HG02943 (cell line): Measurements from ENCODE around the gene BRD2.
A peak's percentile ranks its signal among the peaks of the same experiment; 100 is the strongest.

Experiments used
- ATAC-seq: cut with Tn5 transposase; IDR thresholded peaks from one replicate; pipeline ENCODE4 v1.9.1; 2021; ENCODE audit warnings: mild to moderate bottlenecking, low read depth, moderate library complexity; ENCODE audit not compliant: unreplicated experiment

The BRD2 gene

DNA sequence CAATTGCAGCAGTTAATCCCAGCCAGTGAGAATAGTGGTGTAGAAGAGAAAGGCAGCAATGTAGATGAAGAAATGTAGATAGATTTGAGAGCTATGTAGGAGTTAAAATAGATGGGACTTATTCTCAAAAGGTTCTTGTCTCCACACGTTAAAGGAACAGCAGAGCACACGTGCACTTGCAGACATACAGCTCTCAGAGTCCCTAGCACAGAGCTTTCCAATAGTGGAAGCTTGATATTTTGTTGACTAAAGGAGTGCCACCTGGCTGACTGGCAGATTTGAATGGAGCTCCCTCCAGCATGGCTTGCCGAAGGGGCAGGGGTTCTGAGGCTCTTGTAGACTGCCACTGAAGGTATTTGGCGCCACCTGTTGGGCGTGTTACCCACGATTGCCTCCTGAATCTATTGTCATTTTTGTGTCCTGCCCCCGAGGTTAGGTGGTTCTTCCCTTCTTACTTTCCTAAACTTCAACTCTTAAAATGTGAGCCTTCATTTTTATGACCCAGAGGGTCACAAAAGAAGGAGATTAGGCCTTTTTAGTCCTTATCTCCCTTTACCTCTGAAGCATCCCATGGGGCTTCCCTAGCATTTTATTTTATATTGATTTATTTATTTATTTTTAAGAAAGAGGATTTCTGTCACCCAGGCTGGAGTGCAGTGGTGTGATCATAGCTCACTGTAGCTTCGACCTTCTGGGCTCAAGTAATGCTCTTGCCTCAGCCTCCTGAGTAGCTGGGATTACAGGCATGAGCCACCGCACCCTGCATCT lies 16.4 kb downstream of the BRD2 start:
- no peak for ATAC-seq

DNA sequence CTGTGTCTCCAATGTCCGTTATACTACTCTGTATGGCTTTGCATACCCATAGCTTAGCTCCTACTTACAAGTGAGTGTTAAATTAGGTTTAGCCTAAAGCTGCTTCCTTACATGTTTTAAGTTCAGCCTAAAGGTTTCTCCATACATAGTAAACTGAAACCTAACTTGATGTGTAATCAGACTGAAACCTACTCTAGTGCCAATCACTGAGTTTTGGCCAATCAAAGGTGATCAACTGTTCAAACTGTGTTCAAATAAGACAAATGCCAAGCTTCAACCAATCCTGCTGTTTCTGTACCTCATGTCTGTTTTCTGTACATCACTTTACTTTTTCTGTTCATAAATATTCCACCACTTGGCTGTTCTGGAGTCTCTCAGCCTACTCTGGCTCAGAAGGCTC lies 21.0 kb downstream of the BRD2 start:
- ATAC-seq, result no peak

DNA sequence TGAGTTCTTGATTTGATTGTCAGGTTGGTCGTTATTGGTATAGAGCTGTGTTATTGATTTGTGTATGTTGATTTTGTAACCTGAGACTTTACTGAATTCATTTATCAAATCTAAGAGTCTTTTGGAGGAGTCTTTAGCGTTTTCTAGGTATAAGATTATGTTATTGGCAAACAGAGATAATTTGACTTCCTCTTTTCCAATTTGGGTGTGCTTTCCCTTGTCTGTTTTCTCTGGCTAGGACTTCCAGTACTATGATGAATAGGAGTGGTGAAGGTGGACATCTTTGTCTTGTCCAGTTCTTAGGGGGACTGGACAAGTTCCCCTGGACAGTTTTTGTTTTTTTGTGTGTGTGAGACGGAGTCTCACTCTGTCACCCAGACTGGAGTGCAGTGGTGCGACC lies 23.6 kb downstream of the BRD2 start:
- ATAC-seq, result no peak

DNA sequence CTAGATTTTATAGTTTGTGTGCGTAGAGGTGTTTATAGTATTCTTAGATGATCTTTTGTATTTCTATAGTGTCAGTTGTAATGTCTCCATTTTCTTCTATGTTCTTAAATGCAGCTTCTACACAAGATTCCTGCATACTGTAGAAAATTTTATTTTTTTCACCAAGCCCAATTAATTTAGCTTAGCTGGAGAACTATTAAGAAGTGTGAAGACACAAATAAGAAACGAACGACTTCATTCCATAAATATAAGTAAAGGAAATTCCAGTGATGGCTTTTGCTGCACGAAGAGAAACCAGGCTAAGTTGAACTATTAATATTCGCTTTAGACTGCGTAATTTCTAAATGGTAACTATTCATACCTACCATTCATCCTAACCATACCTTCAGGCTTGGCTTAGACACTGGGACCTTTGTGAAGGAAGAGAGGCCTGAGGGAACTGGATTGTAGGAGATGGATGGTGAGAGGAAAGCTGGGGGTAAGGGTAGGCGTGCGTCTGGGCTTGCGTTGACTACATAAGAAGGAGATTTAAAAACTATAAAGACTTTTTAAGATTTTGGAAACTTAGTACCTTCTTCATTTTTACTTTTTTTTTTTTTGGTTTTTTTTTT lies 25.1 kb downstream of the BRD2 start:
- no peak for ATAC-seq

DNA sequence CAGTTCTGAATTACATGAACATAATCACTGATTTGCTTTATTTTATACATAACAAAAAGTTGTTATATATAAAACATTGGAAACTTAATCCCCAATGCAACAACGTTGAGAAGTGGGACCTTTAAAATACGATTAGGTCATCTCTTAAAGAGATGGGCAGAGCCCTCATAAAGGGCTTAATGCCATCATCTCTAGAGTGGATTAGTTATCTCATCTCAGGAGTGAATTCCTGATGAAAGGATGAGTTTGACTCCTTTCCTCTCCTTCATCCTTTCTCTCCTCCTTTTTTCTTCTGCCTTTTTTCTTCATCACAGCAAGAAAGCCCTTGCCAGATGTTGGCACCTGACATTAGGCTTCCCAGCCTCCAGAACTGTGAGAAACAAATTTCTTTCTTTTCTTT lies 27.1 kb downstream of the BRD2 start:
- ATAC-seq, result no peak

DNA sequence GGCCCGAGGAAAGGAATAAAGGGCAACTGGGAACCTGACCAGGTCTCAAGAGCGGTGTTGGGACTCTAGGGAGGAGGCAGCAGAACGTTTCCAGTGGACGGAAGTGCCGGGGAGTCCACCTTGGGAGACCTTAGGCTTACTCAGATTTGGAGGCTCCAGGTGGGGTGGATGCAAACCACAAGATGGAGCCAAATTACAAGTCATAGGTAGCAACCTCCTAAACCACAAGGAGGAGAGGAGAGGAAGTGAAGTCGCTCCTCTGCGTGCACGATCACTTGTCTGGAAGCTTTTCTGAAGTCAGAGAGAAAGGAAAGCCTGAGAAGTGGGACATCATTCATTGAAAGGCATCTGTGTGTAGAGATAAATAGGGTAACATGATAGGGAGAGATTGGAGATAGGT lies 31.7 kb downstream of the BRD2 start:
- no peak for ATAC-seq

DNA sequence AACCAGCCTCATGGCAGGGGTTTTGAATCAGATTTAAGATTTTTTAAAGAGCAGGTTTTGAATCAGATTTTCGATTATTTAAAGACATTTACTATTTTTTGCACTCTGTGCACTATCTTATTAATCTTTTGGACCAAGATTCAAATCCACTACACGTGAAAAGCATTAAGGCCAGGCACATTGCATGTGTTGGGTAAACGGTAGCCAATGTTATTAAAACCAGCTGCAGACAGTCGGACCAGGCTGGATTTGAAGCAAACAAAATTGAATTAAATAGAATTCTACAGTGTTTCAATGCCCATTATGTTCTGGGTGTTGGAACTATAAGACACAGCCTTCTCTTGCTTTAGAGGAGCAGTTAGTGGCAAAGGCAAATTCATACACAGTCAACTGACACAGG lies 33.3 kb downstream of the BRD2 start:
- no peak for ATAC-seq

DNA sequence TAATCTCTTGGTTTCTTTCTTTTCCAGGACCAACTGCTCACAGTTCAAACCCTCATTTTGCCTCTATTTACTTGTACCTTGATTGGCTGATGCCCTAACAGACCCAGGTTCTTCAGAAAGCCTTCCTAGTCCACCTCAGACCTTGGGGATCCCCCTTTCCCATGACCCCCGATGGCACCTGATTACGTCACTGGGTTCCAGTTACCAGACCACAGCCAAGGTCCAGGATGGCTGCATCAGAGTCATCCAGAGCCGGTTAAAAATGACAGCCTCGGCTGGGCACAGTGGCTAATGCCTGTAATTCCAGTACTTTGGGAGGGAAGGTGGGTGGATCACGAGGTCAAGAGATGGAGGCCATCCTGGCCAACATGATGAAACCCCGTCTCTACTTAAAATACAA lies 36.5 kb downstream of the BRD2 start:
- no peak for ATAC-seq

DNA sequence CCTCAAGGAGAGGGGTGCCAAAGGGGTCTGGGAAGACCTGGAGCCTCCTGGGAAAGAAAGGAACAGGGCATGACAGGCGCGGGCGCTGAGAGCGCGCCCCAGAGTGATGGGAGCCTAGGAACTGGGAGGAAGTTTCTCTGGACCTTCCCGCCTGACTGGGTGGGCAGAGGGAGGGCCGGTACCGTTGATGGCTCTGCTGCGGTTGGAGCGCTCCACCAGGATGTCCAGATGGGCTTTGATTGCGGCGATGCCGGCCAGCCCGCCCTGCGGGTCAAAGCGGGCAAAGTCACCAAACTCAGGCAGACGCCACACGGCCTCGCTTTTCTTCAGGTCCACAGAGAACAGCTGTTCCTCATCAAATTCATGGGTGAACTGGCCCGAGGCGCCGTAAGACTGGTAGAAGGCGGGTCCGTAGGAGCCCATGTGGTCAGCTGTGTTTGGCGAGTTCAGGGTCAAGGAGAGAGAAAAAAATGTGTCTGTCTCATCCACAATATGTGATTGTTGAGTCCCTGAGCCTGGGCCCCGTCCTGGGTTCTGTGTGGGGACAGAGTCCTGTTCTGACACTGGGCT lies 39.5 kb downstream of the BRD2 start:
- no peak for ATAC-seq

DNA sequence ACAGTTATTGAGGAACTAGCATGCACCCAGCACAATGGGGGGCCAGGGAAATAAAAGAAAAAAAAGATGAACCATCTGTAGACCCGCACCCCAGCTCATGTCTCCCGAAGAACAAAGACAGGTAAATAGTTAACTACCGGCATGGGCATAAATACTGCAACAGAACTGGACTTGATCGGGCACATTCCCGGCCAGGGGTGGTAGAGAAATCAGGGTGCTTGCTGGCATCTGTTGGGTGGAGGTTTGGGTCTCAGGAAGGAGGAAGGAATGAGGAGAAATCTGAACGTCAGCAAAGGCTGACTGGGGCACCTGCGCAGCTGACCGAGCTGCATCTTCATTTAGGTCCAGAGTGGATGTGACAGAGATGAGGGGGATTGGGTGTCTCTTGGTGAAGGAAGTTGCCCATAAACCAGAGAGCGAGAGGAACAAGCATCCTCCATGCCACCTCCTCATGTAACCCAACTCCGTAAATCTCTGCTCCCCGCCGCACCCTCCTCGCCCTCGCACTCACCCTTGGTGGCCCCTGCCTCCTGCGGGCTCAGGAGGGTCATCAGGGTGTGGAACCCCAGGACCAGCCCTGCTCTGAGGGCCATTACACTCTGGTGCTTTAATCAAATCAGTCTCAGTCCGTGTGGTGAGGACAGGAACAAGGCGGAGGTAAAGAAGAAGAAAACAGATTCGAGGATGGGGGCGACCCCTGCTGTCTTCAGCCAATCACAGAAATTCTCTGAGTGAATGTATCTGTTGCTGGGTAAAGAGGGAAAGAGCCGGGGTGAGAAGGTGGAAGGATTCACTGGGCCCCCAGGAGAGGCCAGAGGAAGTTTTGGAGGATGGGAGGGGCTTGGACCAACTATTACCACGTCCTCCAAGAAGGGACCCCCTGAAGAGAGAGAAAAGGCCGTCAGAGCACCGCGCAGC lies 40.8 kb downstream of the BRD2 start, which contains the start of gene HLA-DOA:
HLA-DOA (minus strand) TSS at position 648 of the 918 bp plus-strand sequence.
- peak; percentile 66 for ATAC-seq

DNA sequence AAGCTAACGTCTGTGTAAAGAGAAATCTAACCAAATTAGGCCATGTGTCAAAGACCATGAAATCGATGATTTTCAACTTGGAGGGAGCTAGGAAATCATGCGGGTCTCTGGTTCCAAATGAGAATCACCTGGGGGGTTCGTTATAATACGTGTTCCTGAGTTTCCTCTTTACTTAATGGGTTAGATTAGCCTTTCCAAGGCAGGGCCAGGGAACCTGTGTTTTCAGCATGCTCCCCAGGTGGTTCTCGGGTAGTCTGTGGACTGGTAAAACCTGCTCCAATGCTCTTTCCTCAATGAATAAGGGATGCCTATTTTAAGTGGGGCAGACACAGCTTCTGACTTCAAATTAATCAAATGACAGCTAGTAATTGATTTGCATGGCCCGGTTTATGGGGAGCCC lies 42.0 kb downstream of the BRD2 start:
- ATAC-seq, result no peak

DNA sequence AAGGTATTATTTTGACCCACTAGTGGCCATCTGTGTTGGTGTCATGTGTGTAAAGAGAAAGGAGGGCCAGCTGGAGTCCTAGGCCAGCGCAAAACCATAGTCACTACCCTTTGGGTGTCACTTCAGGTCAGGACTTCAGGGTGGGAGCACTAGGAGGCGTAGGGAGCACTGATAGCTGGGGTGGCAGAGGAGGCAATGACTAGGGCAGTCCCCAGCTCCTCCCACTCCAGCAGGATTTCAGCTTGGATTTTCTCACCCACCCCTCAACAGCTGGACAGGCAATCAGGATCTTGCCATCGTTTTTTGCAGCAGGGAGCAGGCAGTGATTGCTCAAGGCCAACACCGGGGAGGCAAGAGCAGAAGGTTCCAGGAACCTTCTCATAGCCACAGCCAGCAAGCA lies 45.2 kb downstream of the BRD2 start:
- no peak for ATAC-seq

DNA sequence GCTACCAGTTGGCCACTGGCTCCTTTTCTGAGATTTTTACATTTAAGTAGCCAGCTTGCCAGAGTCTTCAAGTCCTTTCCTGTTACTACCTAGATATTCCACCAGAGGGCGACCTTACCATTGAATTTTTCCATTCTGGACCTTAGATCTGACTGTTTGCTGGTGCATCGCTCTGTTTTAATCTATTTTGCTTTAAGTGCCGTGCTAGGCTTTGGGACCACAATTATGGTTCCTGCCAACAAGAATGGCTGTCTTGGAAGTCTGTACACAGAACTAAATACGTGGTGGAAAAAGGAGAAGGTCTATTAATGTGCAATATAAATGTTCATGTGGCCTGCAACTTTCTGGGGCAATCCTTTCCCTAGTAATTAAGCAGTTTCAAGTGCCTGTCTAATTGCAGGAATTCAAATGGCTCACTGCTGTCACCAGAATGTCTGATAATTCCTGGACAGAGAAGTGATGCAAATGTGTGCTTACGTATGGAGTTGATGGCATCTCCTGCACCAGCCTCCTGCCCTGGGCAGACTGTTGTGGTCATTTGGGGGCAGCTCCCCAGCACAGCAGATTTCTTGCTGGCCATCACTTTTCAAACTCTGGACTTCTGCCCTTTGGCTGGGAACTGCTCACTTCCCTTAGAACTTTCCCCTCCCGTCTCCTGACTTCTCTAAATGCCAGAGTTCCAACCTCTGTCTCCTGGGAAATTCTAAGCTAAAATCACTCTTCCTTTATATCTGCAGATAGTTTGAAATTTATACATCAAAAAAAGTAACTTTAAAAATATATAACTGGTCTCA lies 46.6 kb downstream of the BRD2 start:
- ATAC-seq, result no peak

DNA sequence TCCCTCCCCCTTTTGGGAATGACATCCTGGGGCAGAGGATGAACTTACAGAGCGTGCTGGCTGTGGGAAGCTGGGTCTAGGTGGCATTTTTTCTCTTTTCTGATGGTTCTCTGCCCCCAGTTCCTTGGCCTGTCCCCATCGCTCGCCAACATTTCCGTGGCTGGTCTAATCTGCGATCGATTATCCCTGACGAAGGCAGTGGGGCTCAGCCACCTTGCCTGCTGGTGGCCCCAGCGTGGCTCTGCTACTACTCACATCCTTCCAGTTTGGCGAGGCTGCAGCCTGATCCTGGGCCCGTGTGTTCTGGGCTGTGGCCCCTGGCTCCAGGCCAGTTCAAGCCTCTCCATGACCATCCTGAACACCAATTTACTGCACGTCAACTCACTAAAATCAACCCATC lies 47.4 kb downstream of the BRD2 start:
- no peak for ATAC-seq

DNA sequence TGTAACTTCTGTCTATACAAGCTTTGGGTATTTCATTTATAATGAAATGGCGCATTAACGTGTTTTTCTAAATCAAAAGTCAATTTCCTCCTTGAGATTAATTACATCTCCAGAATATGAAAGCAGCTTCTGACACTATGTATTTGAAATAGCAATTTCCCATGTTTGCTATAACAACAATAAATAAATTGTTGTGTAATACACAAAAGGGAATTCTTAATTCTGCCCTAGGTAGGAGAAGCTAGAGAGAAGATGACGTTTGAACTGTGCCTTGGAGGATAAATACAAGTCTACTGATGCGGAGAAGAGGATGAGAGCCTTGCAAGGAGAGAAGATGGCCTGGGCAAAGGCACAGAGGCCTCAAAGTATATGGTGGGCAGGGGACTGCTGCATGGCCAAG lies 48.6 kb downstream of the BRD2 start:
- no peak for ATAC-seq

DNA sequence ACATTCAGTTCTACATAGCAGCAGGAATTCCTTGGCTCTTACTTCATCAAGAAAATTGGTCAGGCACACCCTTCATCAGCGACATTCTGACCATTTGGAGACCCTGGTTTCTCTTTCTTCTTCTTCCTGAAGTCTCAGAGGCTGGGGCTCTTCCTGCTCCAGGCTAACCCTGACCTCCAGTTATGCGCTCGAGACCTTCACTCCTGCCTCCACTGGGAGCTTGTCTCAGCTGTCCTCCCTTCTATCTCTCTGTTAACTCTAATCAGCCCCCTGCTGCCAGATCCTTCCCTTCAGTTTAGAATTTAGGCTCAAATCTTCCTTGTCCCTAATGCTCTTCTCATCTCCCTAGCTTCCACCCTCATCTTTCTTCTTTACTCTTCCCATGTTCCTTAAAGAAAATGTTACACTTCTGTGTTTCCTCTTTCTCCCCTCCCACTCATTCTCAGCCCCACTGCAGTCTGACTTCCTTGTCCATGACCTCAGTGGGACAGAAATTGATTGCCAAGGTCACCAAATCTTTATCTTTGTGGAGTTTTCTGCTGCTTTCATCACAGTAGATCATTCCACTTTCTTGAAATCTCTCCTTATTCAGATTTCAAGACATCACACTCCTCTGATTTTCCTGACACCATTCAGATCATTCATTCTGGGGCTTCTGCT lies 49.4 kb downstream of the BRD2 start:
- ATAC-seq, result no peak

DNA sequence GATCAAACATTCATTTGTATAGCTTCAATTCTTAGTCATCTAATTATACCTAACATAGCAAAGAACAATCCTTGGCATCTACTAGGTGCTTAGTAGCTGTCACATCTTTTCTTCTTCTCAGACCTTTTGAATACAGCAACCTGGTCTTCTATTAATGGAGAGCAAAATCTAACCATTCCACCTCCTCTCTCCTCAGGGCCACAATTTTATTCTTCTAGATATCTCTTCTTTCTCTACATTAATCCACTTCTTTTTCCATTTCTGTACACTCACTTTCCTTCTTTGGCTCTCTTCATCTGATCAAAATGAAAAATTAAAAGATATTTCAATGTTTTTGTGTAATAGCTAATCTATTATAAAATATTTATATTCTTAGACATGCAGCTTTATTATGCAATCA lies 50.0 kb downstream of the BRD2 start:
- no peak for ATAC-seq

DNA sequence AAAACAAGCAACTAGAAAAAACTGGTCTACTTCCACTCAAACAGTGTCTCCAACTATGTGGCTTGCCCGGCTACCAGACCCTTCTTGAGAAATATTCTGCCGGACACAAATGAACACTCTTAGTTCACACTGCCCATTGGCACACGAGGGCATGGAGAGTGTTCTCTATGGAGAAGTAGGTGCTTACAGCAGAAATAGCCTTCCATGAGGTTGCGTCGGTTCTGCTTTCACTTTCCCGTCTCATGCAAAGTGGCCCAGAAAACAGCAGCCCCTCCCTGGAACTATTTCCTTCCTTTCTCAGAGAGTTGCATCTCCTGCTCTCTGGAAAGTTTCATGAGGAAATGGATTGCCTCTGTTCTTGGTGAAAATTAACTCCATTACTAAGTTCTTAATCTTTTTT lies 50.5 kb downstream of the BRD2 start:
- no peak for ATAC-seq

DNA sequence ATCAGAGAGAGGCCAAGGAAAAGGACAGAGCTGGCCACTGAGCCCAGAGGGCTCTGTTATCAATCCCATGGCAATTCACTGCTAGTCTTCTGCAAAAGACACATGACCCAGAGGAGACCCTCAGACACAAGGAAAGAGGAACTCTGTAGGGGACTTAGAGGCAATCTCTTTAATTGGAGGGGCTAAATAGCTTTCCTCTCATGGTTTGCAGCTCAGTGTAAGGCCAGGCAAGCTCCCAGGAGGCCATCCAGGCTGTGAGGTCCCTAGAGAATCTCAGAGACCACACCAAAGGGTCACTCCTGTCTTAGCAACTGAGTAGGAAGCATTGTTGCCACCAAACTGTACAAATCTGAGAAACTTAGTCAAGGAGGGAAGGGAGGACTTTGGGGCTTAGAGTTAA lies 51.0 kb downstream of the BRD2 start:
- no peak for ATAC-seq

DNA sequence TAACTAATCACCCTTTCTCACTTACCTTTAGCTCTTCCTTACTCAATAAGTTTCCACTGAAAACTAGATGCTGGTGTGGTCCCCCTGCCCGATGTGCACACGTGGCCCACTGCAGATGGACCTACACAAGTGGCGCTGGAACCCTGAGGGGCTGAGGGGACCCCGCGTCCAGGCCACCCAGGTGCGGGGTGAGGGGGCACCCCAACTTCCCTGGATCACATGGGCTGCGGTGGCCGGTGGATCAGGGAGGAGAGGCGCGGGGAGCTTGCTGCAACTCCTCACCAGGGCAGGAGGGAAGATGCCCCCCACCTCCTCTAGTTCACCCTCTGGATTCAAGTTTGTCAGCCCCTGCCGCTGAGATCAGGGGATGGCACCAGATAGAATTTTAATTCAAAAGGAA lies 53.5 kb downstream of the BRD2 start:
- no peak for ATAC-seq
